ENCODE data around the gene PALB2.
A peak's percentile ranks its signal among the peaks of the same experiment; 100 is the strongest.

PALB2 gene

GRCh38 chr16:23580391-23580790 is 60.7 kb downstream of the PALB2 start:
- no peak for DNase-seq

- no peak for DNase-seq
Measured at GRCh38 chr16:23579371-23579770, 61.7 kb downstream of the PALB2 start.

- no peak for DNase-seq
Measured at GRCh38 chr16:23578101-23578830, 62.8 kb downstream of the PALB2 start.

- DNase-seq: no peak
Measured at GRCh38 chr16:23577493-23577892, 63.6 kb downstream of the PALB2 start.

- DNase-seq: no peak
Measured at GRCh38 chr16:23575834-23576233, 65.3 kb downstream of the PALB2 start.

GRCh38 chr16:23573817-23574216 is 67.3 kb downstream of the PALB2 start:
- DNase-seq: no peak

GRCh38 chr16:23572394-23572793 is 68.7 kb downstream of the PALB2 start:
- no peak for DNase-seq

- no peak for DNase-seq
Measured at GRCh38 chr16:23571895-23572294, 69.2 kb downstream of the PALB2 start.

- DNase-seq: no peak
Measured at GRCh38 chr16:23570992-23571632, 70.0 kb downstream of the PALB2 start.

GRCh38 chr16:23567602-23568001 is 73.5 kb downstream of the PALB2 start:
- DNase-seq: no peak

GRCh38 chr16:23566724-23567123 is 74.4 kb downstream of the PALB2 start:
- DNase-seq: no peak

- DNase-seq: no peak
Measured at GRCh38 chr16:23564575-23565363, 76.3 kb downstream of the PALB2 start.

GRCh38 chr16:23563186-23563585 is 77.9 kb downstream of the PALB2 start:
- DNase-seq: no peak

- no peak for DNase-seq
Measured at GRCh38 chr16:23562505-23562904, 78.6 kb downstream of the PALB2 start.

- DNase-seq: no peak
Measured at GRCh38 chr16:23561586-23561985, 79.5 kb downstream of the PALB2 start.

GRCh38 chr16:23557779-23558702 is 83.1 kb downstream of the PALB2 start:
- peak; percentile 8 for DNase-seq

GRCh38 chr16:23556881-23557778 is 84.0 kb downstream of the PALB2 start, which contains the start of the genes EARS2 and UBFD1:
Gene EARS2, minus strand, starts transcription at chr16:23557350. Its CDS starts 7 bp downstream, at chr16:23557343.
Gene UBFD1, plus strand, starts transcription at chr16:23557727. Its CDS starts 16 bp downstream, at chr16:23557743.
- peak; percentile 99 for DNase-seq

GRCh38 chr16:23554536-23554935 is 86.6 kb downstream of the PALB2 start:
- DNase-seq: no peak
